Measurements from ENCODE around the gene EEF1AKMT2. TPM values are rescaled to one million over a fixed set of nuclear protein-coding genes. Genes with fewer than 3 reads are reported as not detected.

EEF1AKMT2 gene
- total RNA-seq, 1 experiment from 2014 or later, result 39.8 TPM

DNA sequence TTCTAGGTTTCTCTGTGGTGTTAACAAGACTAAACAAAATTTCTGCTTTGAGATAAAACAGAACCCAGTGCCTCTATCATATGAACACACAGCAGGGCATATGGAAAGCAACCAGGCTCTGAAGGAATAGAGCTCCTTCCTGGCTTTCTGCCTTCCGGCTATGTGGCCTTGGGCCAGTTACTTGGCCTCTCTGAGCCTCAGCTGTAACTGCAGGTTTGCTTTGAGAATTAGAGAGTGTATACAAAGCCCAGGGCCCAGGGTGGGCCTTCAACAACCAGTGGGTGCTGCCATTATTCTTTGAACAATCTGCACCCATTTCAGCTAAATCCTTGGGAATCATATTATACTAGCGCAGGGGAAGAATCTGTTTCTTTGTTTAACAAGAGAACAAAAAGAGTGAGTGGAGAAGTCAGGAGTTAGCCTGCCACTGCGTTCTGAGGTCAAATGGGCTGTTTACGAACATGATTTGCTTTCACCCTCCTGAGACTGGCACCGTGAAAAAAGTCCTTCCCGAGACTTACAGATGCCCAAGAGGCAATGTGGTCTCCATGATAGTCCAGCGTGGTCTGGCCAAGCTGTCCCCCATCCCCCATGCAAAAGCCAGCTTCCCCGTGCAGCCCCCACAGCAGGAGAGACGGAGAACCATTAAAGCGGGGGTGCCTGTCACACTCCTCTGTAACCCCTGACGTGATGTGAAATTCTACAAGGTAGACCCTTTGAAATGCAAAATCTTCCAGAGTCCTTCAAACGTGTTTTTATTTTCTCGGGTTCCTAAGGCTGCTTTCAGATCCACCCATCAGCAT, 52.4 kb downstream of the EEF1AKMT2 start:
- no peak for DNase-seq (ENCODE audit: low spot score)

DNA sequence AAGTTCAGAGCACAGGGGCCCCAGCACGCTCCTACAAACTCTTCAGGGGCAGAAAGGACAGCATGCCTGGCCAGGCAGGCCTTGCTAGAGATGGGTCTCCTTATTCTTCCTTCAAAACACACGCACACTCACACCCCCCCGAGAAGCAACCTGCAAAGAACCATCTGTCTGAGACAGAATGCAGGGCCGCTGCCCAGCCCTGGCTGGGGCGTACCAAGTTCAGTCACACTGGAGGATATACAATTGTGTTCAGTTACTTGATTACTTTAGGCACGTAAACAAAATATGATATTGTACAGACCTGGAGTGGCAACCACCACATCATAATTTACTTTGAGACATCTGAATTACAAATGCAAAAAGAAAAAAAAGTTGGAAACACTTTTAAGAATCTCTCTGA, 53.2 kb downstream of the EEF1AKMT2 start:
- no peak for DNase-seq (ENCODE audit: low spot score)

DNA sequence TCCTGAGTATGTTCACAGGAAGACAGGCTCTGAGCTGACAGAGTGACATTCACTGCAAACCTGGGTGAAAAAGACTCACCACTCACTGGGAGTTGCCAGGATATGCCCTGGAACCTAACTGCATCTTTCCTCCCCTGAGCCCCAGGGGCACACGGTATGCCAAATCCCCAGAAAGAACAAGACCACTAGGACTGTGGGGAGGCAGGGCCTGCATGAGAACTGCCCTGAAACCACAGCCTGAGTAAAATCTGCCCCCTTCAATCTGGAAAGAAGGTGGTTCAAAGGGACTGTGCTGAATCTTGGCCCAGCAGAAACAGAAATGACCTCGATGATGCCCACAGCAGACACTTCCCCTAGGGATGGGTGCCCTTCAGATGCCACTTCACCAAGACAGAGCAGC, 54.0 kb downstream of the EEF1AKMT2 start:
- DNase-seq (ENCODE audit: low spot score), result no peak

DNA sequence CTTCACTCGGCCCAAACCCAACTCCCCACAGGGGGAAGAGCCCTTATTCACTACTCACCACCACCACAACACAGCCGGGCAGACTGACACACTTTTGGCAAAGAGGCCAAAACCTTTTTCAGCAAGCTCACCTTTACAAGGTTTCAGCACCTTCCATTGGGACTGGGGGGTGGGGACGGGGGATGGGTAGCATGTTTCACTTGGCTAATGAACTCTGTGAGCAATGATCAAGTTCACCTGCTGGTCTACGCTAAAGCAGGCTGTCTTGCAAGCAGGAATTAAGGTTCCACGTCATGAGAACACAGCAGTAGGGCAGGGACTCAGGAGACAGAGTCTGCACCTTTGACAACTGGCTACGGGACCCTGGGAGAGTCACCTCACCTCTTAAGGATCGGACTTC, 54.5 kb downstream of the EEF1AKMT2 start:
- no peak for DNase-seq (ENCODE audit: low spot score)

DNA sequence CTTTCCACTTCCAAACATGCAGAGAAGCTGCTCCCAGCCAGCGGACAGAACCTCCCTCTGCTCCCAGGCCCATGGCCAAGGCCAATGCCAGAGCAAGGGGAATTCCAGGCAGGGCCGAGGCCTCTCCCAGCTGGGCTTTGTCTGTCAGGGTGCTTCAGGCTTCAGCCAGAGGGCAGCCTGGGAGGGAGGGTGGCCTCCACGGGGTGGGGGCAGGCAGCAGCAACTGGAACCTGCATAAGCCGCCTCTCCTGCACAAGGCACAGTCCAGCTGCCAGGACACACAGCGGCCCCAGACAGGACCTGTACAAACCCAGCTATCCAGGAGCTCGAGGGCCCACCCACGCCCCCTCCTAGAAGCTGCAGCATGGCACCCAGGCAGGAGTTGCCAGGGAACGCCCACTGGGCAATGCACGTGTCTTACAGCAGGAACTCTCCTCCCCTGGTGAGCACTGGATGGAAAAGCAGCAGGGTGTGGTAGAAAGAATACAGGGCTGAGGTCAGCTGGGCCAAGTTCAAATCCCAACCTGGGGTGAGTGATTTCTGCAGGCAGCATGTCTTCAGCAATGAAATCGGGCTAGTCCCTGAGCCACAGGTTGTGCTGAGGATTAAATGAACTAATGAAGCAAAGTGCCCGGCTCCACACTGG, 55.1 kb downstream of the EEF1AKMT2 start:
- DNase-seq (ENCODE audit: low spot score), result peak; percentile 67

DNA sequence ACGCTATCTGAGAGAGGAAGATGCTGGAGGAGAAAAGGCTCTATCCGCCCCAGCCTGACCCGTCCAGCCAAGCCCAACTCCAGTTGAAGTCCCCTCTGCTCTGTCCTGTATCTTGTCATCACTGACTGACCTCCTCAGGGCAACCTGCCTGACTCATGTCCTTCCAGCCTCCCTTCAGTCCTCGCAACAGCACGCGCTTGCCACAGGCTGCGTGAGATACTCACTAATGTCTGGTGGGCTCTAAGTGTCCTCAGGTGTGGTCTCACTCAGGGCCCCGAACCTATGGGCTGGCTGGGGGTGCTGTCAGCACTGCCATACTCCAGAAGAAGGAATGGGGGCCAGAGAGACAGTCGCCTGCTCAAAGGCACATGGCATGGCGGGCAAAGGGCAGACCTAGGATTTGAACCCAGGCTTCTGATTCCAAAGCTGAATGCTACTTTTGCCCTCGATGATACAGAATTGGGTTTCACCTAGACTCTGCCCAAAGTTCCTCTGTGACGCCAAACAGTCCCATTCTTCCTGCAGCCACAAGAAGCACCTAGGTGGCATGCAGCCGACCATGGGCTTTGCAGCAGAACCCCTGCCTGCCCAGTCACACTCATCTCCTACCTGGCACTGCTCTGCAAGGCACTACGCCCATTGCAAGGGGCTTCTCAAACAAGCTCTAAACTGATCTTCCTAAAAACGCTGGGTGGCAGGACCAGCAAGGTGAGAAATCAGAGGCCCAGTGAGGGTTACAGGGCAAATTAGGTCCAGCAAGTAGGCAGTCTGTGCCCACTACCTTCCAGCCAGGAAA, 56.0 kb downstream of the EEF1AKMT2 start:
- DNase-seq (ENCODE audit: low spot score), result no peak

DNA sequence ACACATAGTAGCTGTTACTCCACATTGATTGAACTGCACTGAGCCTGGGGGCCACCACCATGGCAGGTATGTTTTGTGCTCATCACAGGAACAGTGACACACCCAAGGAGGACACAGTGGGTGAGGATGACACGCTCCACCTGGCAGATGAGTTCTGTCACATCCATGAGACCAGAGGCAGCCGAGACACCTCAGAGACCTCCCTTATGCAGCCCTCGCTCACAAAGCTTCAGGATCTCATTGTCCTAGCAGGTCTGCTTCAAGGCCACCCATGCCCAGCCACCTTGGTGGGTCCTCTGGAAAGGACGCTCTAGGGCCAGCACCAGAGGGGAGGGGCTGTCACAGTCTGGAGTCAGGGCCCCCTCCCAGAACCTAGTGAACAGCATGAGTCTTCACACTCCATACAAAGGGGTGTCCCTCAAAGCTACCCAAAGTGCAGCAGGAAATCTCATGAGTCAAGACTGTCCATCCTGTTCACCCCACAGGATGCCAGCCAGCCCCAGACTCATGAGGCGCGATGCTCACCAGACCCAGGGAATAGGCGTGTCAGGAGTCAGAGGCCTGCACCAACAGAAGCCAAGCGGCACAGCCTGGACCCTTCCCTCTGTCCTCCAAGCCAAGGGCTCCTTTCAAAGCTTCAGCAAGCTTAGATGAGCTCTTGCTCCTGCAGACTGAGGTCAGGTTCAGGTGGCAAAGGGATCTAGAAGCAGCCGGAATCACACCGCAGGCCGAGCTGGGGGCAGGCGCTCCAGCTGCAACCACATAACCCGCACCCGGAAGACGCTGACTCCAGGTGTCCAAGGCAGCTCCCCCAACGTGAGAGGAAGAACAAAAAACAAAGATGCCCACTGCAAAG, 57.1 kb downstream of the EEF1AKMT2 start:
- no peak for DNase-seq (ENCODE audit: low spot score)

DNA sequence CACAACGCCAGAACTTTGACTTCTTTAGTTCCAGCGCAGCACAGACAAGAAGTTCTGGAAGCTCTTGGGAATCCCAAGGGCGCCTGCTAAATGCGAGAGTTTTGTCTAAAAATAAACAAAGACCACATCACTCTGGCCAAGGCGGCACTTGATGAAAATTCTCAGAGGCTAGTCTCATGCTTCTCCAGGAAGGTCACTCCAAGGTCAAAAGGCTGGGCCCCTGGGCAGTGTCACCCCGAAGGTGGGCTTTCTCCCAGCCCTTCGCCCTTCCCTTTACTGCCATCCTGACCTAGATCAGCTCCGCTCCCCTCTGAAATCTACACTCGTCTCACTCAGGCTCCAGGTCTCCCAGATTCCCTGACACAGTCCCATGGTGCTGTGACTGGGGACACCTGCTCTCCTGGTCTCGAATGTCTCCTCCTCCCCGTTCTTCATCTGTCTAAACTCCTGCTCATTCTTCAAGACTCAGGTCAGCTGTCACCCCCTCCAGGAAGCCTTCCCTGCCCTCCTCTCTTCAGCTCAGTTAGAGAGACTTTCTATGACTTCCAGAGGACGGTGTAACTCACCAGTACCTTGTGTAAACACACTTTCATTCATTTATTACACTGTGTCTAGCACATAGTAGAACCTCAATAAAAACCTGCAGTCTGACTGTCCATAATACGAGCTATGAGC, 58.0 kb downstream of the EEF1AKMT2 start:
- no peak for DNase-seq (ENCODE audit: low spot score)

DNA sequence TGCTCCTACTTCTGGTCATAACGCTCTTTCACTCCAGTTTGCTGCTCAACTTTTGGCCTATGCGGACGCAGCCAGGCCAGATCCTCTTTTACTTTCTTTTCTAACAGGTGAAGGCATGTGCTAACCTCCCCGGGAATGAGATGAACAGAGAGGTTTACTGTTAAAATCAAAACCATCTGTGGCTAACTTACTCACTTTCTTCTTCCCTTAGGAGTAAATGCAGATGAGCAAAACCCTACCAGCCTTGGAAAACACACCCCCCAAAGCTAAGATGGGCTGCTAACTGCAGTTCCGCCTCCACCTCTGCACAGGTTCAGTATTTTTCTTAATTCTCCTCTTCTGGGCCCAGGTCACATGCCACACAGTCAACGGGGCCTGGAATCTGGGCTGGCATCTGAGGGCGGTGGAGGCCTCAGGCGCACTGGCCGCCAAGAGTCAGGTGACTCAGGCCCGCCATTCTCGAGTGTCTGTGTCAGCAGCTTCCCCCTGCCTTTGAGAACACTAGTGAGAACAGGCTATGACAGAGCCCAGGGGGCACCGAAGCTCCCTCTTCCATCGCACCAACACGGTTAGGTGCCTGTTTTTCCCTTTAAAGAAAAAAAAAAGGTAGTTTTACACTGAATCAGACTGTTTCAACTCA, 58.6 kb downstream of the EEF1AKMT2 start:
- no peak for DNase-seq (ENCODE audit: low spot score)

DNA sequence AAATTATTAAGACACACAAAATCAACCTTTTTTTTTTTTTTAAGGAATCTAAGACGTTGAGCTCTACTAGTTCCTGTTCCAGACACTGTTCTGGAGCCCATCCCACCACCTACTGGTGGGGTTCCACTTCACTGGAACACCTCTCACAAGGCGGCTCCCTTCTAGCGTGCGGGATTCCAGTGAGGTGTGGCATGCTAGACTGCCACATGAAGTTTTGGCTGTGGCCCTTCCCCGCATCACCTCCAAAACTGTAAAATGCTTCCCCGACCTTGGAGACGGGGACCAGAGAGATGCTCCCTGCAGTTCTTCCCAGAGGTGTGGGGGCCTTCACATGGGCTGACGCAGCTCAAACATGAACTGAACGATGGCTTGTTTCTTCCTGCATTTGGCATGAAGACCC, 60.1 kb downstream of the EEF1AKMT2 start:
- DNase-seq (ENCODE audit: low spot score), result no peak

DNA sequence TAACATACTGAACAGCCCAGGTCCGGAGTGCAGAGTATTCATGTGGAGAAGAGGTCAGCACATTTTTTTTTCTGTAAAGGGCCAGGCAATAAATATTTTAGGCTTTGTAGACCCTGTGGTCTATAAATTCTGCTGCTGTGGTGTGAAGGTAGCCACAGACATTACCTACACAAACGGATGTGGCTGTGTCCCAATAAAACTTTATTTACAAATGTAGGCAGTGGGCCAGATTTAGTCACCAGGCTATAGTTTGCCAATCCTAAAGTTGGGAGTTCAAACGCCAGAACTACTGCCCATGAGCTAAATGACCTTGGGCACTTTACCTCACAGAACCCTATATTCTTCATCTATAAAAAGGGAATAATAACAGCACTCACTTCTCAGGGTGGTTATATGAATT, 60.9 kb downstream of the EEF1AKMT2 start:
- no peak for DNase-seq (ENCODE audit: low spot score)

DNA sequence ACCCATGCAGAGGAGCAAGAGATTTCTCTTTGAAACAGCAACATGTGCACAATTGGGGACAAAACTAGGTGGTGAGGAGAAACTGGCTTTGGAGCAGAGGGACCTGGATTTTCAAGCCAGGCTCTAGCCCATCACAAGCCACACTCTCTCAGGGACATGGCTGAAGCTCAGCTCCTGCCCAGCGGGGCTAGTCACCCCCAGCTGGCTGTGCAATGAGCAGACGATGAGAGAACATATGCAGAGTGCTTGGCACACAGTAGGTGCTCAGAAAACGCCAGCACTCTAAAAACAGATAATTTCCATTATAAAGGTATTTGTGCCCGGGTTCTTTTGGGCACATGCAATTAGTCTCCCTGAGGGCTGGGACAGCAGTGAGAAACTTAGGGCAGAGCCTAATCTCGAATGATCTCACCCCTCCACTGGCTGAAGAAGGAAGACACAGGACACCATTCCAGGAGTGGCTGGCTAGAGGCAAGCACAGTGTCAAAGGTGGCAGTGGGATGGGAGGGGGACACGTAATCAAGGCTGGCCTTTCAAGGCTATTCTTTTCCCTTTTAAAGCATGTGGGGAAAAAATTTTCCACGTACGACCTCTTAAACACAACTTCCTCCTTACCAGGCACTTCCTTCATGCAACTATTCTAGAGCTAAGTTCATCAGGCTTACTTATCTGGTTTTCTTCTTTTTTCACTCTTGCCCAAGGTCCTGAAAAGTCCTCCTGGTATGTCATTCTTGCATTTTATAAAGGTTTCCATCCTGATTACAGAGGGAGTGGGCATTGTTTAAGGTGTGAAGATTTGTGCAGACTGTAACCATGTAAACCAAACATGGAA, 62.6 kb downstream of the EEF1AKMT2 start:
- no peak for DNase-seq (ENCODE audit: low spot score)

DNA sequence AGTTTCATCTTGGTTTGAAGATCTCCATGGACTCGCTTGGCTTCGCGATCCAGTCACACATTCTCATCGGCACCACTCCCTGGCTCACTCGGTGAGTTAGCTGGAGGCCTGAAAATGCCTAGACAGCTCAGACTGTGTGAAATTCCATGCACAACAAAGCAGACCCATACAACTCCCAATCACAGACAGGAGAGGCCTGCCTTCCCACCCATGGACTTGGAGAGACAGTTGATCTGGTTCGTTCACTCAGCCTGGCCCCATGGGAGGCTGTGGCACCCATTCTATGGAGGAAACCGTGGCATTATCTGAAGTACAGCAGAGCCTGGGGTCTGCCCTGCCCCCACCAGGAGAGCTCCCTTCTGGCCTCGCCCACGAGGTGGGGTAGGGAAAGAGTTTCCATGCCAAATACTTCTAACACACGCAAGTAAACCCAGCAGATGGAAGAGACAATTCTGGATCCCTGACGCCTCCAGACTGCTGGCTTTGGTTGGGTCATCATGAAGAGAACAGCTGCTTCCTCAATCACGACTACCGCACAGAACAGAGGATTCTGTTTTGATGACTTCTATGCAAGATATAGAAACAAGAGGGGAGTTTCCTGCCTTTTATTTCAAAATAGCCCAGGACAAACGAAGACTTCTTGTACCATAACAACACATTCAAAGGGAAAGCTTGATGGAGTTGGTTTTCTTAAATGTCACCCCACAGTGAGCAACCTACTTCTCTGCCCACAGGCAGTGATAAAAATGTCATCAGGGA, 63.4 kb downstream of the EEF1AKMT2 start:
- no peak for DNase-seq (ENCODE audit: low spot score)

DNA sequence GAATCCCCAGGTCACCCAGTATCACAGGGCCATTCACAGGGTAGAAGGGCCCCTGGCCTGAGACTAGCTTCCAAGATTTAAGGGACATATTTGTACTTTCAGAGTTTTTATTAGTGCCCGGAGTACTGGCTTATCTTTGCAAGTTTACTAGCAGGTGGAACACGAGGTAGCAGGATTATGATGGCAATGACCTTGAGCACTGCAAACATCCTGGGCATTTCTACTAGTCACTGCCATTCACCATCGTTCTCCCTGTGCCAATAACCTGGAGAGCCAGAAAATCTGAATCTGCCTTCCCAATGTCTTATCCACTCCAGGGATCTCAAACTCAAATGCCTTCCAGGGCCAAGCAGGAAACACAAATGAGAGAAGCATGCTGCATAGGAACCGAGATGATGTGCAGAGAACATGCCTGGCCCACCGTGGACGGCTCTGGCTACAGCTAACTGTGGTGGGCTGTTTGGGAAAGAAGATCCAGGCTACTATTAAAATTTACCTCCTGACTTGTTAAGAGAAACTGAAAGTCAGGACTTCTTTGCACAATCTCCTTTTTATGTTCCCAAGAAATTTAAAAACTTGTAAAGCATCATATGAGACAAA, 64.2 kb downstream of the EEF1AKMT2 start:
- DNase-seq (ENCODE audit: low spot score), result no peak

DNA sequence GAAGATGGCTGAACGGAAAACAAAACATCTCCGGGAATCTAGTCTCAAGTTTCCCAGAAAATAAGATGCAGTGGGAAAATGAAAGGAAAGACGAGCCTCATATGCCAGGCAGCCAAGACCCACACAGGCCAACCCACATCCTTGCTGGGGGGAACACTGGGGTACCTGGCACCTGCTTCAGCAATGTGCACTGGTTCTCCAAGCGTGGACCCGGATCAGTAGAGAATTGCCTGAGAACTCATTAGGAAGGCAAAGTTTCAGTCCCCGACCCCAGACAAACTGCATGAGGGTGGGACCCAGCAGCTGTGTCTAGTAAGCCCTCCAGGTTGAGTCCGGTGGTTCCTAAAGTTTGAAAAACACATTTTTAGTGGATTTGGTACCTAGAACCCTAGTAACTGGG, 65.9 kb downstream of the EEF1AKMT2 start:
- DNase-seq (ENCODE audit: low spot score), result no peak

DNA sequence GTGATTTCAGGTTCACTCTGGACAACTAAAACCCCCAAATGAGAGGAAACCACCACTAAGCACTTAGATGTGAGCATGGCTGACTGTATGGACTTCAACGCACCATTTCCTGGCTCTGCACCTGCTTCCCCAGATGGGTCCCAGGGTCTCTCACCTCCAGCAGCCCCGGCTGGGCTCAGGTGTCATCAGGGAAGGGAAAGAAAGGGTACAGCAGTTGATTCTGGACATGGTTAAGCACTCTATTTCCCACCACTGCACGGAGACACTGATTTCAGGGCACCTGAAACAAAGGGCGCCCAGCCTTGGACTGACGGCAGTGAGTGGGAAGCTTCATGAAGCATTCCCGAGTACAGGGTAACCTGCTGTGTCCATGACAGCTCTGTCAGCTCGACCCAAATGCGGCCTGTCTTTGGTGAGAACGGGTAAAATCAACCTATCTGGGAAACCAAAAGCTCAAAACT, 66.5 kb downstream of the EEF1AKMT2 start:
- no peak for DNase-seq (ENCODE audit: low spot score)

DNA sequence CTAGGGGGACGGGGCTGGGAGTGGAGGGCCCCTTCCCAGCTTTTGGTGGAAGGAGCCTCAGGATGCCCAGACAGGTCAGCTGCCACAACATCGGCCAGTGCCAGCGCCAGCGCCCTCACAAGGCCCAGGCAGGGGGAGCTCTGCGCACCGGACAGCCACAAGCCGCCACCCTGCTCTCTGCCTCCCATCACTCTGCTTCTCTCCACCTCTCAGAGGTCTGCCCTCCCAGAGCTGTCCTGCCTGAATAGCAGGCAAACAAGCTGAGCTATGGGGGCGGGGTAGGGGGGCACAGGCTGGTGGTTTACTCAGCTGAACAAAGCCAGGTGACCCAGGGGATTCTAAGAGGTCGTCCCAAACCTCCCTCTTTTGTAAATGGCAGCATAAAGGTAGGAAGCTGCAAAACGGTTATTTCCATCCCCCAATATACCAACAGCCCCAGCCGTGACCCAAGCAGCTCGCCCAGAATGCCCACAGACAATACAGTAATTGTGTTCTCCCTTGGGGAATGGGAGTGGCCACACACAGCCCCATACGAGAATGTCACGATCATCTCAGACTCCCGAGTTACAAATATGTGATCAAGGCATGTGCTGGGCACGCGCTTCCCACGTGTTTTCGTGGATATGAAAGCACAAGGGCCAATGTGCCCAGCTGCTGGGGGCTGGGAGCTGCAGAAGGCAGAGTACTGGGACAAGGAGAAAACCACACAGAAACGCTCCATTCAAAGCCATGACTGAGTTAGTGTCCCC, 67.2 kb downstream of the EEF1AKMT2 start:
- no peak for DNase-seq (ENCODE audit: low spot score)

DNA sequence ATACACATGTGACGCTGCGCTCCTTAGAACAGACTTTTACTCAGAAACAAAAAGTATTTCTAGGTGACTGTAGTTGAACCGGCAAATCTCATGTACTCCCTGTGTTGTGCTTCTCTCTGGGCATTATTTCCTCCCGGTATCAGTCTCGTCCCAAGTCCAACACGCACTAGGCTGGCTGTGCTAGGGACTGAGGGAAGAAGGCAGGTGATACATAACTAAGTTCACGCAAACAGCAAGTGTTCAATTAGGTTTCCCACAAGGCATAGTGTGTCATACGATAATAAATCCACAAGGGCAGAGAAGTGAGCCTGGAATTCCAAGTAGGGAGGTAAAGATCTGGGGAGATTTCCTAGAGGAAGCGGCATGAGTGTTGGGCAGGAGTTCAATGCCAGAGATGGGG, 67.9 kb downstream of the EEF1AKMT2 start:
- no peak for DNase-seq (ENCODE audit: low spot score)
